ENCODE results near the gene PALD1. TPM values are rescaled to one million over a fixed set of nuclear protein-coding genes. Genes with fewer than 3 reads are reported as not detected.

PALD1 gene
- total RNA-seq, 4 donors from 2014 or later: 10.4 to 19.1 (median 12.8) TPM

DNA sequence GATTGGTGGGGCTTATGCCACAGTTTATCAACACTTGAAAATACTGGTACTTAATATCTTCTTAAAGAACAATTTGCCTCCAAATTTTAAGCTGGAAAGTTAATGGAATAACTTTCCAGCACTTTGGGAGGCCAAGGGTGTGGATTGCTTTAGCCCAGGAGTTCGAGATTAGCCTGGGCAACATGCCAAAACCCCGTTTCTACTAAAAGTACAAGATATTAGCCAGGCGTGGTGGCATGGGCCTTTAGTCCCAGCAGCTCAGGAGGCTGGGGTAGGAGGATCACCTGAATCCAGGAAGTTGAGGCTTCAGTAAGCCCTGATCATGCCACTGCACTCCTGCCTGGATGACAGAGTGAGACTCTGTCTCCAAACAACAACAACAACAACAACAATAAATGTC is 68.0 kb downstream of the PALD1 start:
- no peaks in the 10 kb centered on the region for H3K9me3 ChIP-seq
- TF ChIP-seq POLR2AphosphoS5 (IDR thresholded peaks at IDR 0.05): no peak
- no peak for TF ChIP-seq EP300 (IDR thresholded peaks at IDR 0.05)
- TF ChIP-seq, protein P1, sequence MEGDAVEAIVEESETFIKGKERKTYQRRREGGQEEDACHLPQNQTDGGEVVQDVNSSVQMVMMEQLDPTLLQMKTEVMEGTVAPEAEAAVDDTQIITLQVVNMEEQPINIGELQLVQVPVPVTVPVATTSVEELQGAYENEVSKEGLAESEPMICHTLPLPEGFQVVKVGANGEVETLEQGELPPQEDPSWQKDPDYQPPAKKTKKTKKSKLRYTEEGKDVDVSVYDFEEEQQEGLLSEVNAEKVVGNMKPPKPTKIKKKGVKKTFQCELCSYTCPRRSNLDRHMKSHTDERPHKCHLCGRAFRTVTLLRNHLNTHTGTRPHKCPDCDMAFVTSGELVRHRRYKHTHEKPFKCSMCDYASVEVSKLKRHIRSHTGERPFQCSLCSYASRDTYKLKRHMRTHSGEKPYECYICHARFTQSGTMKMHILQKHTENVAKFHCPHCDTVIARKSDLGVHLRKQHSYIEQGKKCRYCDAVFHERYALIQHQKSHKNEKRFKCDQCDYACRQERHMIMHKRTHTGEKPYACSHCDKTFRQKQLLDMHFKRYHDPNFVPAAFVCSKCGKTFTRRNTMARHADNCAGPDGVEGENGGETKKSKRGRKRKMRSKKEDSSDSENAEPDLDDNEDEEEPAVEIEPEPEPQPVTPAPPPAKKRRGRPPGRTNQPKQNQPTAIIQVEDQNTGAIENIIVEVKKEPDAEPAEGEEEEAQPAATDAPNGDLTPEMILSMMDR (IDR thresholded peaks at IDR 0.05): no peak
- TF ChIP-seq POLR2A (IDR thresholded peaks at IDR 0.05; ENCODE audit: low read depth): no peak
- intact Hi-C loops (cut with DNase I): no loop called here
- peaks cover 0 to 42% (median 18%) of the 10 kb centered on the region in 4 donors for H3K36me3 ChIP-seq
- H3K4me1 ChIP-seq: peaks cover 4 to 12% (median 6%) of the 10 kb centered on the region in 4 donors
- no peak overlapping the region for H3K4me3 ChIP-seq
- 19% methylated on average over 3 of the region's 3 CpGs for WGBS
- no peak overlapping the region for H3K27ac ChIP-seq (replicated peaks in 1 of 4)
- H3K27me3 ChIP-seq: no peaks in the 10 kb centered on the region
- no peak for DNase-seq (ENCODE audit: extremely low spot score)

DNA sequence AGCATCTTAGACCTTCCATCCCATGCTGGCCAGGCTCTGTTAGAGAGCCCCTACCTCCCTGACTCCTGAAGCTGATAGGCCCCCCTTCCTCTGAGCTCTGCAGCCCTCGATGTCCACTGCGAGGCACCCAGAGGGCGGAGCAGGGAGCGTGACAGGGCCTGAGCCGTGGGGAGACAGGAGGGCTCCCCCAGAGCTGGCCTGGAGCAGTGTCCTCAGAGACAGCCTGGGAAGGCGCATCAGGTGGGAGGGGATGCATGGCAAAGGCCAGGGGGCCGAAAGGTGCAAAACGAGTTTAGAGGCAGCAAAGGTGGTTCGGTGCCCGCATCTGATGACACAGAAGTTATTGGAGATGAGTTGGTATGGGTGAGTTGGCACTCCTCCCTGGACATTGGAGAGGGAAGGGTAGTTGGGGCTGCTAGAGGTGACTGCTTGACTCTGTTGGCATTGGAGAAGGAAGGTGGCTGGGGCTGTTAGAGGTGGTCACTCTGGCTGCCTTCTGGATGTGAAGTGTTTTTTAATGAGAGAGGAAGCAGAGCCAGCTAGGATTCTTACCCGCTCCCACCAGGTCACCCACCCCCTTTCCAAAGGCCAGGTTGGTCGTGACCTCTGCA is 70.9 kb downstream of the PALD1 start:
- TF ChIP-seq EP300 (IDR thresholded peaks at IDR 0.05) (no peak), POLR2AphosphoS5 (IDR thresholded peaks at IDR 0.05) (no peak), POLR2A (IDR thresholded peaks at IDR 0.05; ENCODE audit: low read depth) (no peak)
- TF ChIP-seq, protein P1 (IDR thresholded peaks at IDR 0.05): no peak
- Histone ChIP-seq H3K4me1 (peaks cover 4 to 21% (median 8%) of the 10 kb centered on the region in 4 donors), H3K36me3 (peaks cover 0 to 50% (median 28%) of the 10 kb centered on the region in 4 donors), H3K9me3 (no peaks in the 10 kb centered on the region), H3K27me3 (no peaks in the 10 kb centered on the region), H3K27ac (replicated peaks in 1 of 4) (no peak overlapping the region), H3K4me3 (no peak overlapping the region)
- intact Hi-C loops (cut with DNase I): no loop called here
- no peak for DNase-seq (ENCODE audit: extremely low spot score)
- 81% methylated on average over 11 of the region's 12 CpGs for WGBS

DNA sequence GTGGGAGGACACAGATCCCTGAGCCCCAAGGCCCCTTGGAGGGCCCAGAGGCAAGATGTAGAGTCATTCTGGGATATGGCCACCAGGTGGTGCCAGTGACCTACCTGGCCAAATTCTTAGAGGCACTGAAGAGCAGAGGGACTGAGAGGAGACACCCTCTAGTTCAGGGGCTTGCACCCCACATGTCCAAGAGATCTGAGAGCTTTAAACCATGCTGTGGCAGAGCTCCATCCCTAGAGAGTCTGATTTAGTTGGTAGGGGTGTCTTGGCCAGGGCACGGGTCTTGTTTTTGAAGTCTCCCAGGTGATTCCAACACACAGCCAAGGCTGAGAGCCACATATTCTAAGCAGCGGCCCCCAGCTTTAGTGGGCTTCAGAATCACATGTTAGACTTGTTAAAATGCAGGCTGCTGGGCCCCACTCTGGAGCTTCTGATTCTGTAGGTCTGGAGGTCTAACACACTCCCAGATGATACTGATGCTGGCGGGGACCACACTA is 71.4 kb downstream of the PALD1 start:
- 63% methylated on average over 3 of the region's 3 CpGs for WGBS

DNA sequence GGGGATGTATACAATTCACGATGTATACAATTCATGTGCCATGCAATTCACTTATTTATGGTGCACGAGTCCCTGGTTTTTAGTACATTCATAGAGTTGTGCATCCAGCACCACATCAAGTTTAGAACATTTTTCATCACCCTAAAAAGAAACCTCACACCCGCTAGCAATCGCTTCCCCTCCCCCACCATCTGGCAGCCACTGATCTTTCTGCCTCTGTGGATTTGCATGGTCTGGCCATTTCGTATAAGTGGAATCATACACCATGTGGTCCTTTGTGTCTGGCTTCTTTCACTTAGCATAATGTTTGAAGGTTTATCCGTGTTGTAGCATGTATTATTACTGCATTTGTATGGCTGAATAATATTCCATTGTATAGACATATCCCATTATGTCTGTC is 71.9 kb downstream of the PALD1 start:
- Histone ChIP-seq H3K36me3 (peaks cover 0 to 56% (median 28%) of the 10 kb centered on the region in 4 donors), H3K27me3 (no peaks in the 10 kb centered on the region), H3K4me1 (peaks cover 4 to 21% (median 8%) of the 10 kb centered on the region in 4 donors), H3K27ac (replicated peaks in 1 of 4) (no peak overlapping the region), H3K4me3 (no peak overlapping the region), H3K9me3 (no peaks in the 10 kb centered on the region)
- 79% methylated on average over 6 of the region's 6 CpGs for WGBS
- DNase-seq (ENCODE audit: extremely low spot score): no peak
- no peak for TF ChIP-seq POLR2AphosphoS5 (IDR thresholded peaks at IDR 0.05)
- TF ChIP-seq EP300 (IDR thresholded peaks at IDR 0.05): no peak
- TF ChIP-seq, protein P1 (IDR thresholded peaks at IDR 0.05): no peak
- TF ChIP-seq POLR2A (IDR thresholded peaks at IDR 0.05; ENCODE audit: low read depth): no peak
- intact Hi-C loops (cut with DNase I): loop anchor here (2.0 to 5.0 kb wide), 2 partner anchors 208 to 327 kb away; no protein-coding TSS in a partner anchor

More for the DNA sequence above, 71.4 kb downstream of the PALD1 start:
- Histone ChIP-seq H3K4me1 (peaks cover 4 to 21% (median 8%) of the 10 kb centered on the region in 4 donors), H3K36me3 (peaks cover 0 to 52% (median 28%) of the 10 kb centered on the region in 4 donors), H3K9me3 (no peaks in the 10 kb centered on the region), H3K27me3 (no peaks in the 10 kb centered on the region), H3K27ac (replicated peaks in 1 of 4) (no peak overlapping the region), H3K4me3 (no peak overlapping the region)
- DNase-seq (ENCODE audit: extremely low spot score): peak; percentile 95
- no peak for TF ChIP-seq EP300 (IDR thresholded peaks at IDR 0.05)
- TF ChIP-seq, protein P1 (IDR thresholded peaks at IDR 0.05): peak; percentile 88 to 92 (median 91)
- intact Hi-C loops (cut with DNase I): loop anchor here (2.0 to 5.0 kb wide), 2 partner anchors 209 to 327 kb away; no protein-coding TSS in a partner anchor

Measured in esophagus muscularis mucosa (tissue), 4 donors.